PC-3 (cell line): Measurements from ENCODE around the gene ILK. TPM values are rescaled to one million over a fixed set of nuclear protein-coding genes. Genes with fewer than 3 reads are reported as not detected.

Experiments
- ATAC-seq: fragments of 200-7000 bp; cut with Tn5 transposase; 2 replicates; pipeline ENCODE4 v1.9.1; 2020; ENCODE audit warnings: mild to moderate bottlenecking, moderate library complexity
- BruUV-seq: library from RNA; stranded (reverse); fragments of 400-500 nt; replicated peaks from 2 replicates; lab custom pipeline; 2021; lab: Mats Ljungman, UMichigan
- CTCF ChIA-PET: fragments of 300-600 bp; sonication (Branson Sonifier 250); formaldehyde crosslinking; loops from one replicate; lab custom pipeline; 2022; ENCODE audit warnings: antibody characterized with exemption; lab: Charles Lee
- POLR2A ChIA-PET: fragments of 300-600 bp; sonication (Branson Sonifier 250); formaldehyde crosslinking; loops from one replicate; lab custom pipeline; 2022; ENCODE audit warnings: antibody characterized with exemption; ENCODE audit not compliant: unreplicated experiment; lab: Charles Lee
- DNase-seq: peaks from one replicate; pipeline ENCODE4 v3.0.0-alpha.2; 2015
- H2AFZ ChIP-seq: fragments of 300-600 bp; sonication (generic); 2 replicates; pipeline ENCODE4 v1.6.0; 2016; ENCODE audit warnings: antibody characterized with exemption, low read length
- H3F3A ChIP-seq: fragments of 300-600 bp; sonication (generic); one replicate; pipeline ENCODE4 v1.6.0; 2017; ENCODE audit warnings: antibody characterized with exemption, low read length, control low read depth, mild to moderate bottlenecking; ENCODE audit not compliant: unreplicated experiment
- H3K27ac ChIP-seq: fragments of 300-600 bp; sonication (generic); 2 replicates; pipeline ENCODE4 v1.5.1; 2016; ENCODE audit warnings: mild to moderate bottlenecking, low read length
- H3K27me3 ChIP-seq: fragments of 300-600 bp; sonication (generic); 2 replicates; pipeline ENCODE4 v1.6.1; 2016; ENCODE audit warnings: low read length, mixed read lengths
- H3K36me3 ChIP-seq: fragments of 300-600 bp; sonication (generic); 2 replicates; pipeline ENCODE4 v1.6.1; 2016; ENCODE audit warnings: low read depth, mixed run types, low read length, mixed read lengths
- H3K4me1 ChIP-seq: fragments of 300-600 bp; sonication (generic); 2 replicates; pipeline ENCODE4 v1.5.1; 2016; ENCODE audit warnings: low read length; ENCODE audit not compliant: insufficient read depth
- H3K4me2 ChIP-seq: fragments of 300-600 bp; sonication (generic); 2 replicates; pipeline ENCODE4 v1.6.0; 2016; ENCODE audit warnings: low read length
- H3K4me3 ChIP-seq: fragments of 300-600 bp; sonication (generic); 2 replicates; pipeline ENCODE4 v1.5.1; 2016; ENCODE audit warnings: mild to moderate bottlenecking, low read length, mixed read lengths
- H3K79me2 ChIP-seq: fragments of 300-600 bp; sonication (generic); 2 replicates; pipeline ENCODE4 v1.6.1; 2017; ENCODE audit warnings: low read length, mixed read lengths
- H3K9ac ChIP-seq: fragments of 300-600 bp; sonication (generic); 2 replicates; pipeline ENCODE4 v1.6.0; 2016; ENCODE audit warnings: mild to moderate bottlenecking, low read length
- H3K9me2 ChIP-seq: fragments of 300-600 bp; sonication (generic); replicated peaks from 2 replicates; pipeline ENCODE4 v1.6.1; 2016; ENCODE audit warnings: mixed run types, low read length, mixed read lengths
- H3K9me3 ChIP-seq: fragments of 300-600 bp; sonication (generic); 2 replicates; pipeline ENCODE4 v1.6.1; 2016; ENCODE audit warnings: low read length, mixed read lengths
- H4K20me1 ChIP-seq: fragments of 300-600 bp; sonication (generic); 2 replicates; pipeline ENCODE4 v1.6.1; 2016; ENCODE audit warnings: low read length, mixed read lengths
- EZH2 ChIP-seq: fragments of 300-600 bp; sonication (generic); IDR thresholded peaks from one replicate; pipeline ENCODE4 v1.6.1; 2017; ENCODE audit warnings: antibody characterized with exemption, mild to moderate bottlenecking, low read length; ENCODE audit not compliant: unreplicated experiment
- EZH2phosphoT487 ChIP-seq: fragments of 300-600 bp; sonication (generic); IDR thresholded peaks from 2 replicates; pipeline ENCODE4 v1.6.1; 2018; ENCODE audit warnings: mild to moderate bottlenecking, antibody characterized with exemption, low read length, borderline replicate concordance
- intact Hi-C: fragments of 100-400 bp; cut with micrococcal nuclease; formaldehyde crosslinking; loops from 2 replicates; pipeline ENCODE4 v1.9.0; 2023
- total RNA-seq: library from RNA; depleted of rRNA; stranded (reverse); fragments of >200 nt; gene quantifications from 2 replicates; pipeline ENCODE4 v1.2.3, GENCODE V29; 2014
- TF ChIP-seq, protein P1 (sequence below): fragments of 300-600 bp; sonication (generic); conservative IDR thresholded peaks from 2 replicates; pipeline ENCODE4 v1.5.1; 2017; ENCODE audit warnings: antibody characterized with exemption, low read depth, mild to moderate bottlenecking, low read length

Gene ILK
- total RNA-seq, 1 experiment from 2014 or later = 73.9 TPM

DNA sequence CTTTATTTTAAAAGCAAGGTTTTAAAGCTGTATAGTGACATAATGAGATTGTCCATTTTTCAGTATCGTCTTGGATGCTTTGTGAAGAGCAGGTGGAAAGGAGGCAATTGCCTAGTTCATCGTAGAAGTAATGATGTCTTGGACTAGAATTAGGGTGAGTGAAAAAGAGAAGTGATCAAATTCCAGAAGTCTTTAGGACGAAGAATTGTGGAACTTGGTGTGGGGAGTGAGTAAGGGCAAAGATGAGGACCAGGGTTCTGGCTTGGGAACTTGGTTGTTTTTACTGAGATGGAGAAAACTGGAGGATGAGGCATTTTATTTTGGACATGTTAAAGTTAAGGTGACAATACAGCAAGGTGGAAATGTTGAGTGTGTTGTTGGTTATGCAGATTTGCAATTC is 1.2 kb downstream of the ILK start:
- Histone ChIP-seq H3K36me3 (peaks cover 31% of the 10 kb centered on the region; the same call in 1 of the 2 replicates), H3K4me2 (peak overlapping the region; percentile 97), H3K79me2 (peaks cover 78% of the 10 kb centered on the region), H3F3A (peaks cover 5% of the 10 kb centered on the region), H4K20me1 (no peaks in the 10 kb centered on the region), H3K9me2 (no peaks in the 10 kb centered on the region), H3K27ac (no peak overlapping the region), H2AFZ (peak overlapping the region; percentile 85; the same call in 1 of the 2 replicates), H3K4me1 (peaks cover 38% of the 10 kb centered on the region), H3K9ac (peak overlapping the region; percentile 93), H3K4me3 (peak overlapping the region; percentile 93), H3K27me3 (no peaks in the 10 kb centered on the region), H3K9me3 (no peaks in the 10 kb centered on the region)
- intact Hi-C loops = loop anchor here (2.0 to 10.0 kb wide), 4 partner anchors 72 to 230 kb away; partner anchors contain the start of genes ARFIP2 and TIMM10B
- ATAC-seq = no peak
- ChIA-PET CTCF (interaction anchor here (1.0 kb wide), 1 partner anchor 78 kb away, joined by 4 read pairs; the partner anchor contains the start of gene MRPL17), POLR2A (no interaction called here)
- TF ChIP-seq EZH2 (no peak), EZH2phosphoT487 (no peak)
- TF ChIP-seq, protein P1, sequence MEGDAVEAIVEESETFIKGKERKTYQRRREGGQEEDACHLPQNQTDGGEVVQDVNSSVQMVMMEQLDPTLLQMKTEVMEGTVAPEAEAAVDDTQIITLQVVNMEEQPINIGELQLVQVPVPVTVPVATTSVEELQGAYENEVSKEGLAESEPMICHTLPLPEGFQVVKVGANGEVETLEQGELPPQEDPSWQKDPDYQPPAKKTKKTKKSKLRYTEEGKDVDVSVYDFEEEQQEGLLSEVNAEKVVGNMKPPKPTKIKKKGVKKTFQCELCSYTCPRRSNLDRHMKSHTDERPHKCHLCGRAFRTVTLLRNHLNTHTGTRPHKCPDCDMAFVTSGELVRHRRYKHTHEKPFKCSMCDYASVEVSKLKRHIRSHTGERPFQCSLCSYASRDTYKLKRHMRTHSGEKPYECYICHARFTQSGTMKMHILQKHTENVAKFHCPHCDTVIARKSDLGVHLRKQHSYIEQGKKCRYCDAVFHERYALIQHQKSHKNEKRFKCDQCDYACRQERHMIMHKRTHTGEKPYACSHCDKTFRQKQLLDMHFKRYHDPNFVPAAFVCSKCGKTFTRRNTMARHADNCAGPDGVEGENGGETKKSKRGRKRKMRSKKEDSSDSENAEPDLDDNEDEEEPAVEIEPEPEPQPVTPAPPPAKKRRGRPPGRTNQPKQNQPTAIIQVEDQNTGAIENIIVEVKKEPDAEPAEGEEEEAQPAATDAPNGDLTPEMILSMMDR = no peak
- no peak for DNase-seq
- BruUV-seq = no TSS peak

DNA sequence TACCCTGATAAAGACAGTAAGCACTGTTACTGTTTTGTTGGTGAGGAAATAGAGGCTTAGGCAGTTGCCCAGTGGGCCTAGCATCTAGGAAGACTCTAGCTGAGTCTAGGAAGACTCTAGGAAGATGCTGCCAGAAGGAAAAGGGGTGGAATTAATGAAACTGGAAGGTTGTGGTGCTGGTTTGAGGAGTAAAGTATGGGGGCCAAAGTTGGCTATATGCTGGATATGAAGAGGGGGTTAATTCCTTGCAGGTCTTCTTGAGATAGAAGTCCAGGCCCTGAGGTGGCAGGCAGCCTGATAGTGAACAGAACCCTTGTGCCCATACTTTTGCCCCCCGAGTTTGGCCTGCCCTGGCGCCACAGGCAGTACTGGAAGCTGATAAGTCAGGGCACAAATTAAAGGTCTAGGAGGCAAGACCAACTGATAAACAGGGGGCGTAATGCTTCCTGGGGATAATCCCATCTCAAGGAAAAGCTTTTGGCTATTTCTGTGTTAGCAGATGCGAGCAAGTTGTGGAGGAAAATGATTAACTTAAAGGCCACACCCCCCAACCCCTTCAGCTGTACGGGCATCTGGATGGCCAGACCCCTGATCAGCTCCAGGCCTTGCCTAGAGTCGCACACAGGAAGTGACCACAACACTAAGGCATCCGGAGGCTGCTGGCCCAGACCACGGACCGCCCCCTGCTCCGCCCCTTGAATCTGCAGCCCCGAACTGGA is 3.1 kb downstream of the ILK start:
- Histone ChIP-seq H3K9me2 (no peaks in the 10 kb centered on the region), H3K9ac (no peak overlapping the region), H3K79me2 (peaks cover 72% of the 10 kb centered on the region), H3K36me3 (peaks cover 27% of the 10 kb centered on the region; the same call in 1 of the 2 replicates), H3F3A (peaks cover 5% of the 10 kb centered on the region), H3K27ac (peak overlapping the region; percentile 33), H3K9me3 (no peaks in the 10 kb centered on the region), H3K4me1 (peaks cover 43% of the 10 kb centered on the region), H4K20me1 (no peaks in the 10 kb centered on the region), H3K4me2 (peak overlapping the region; percentile 44), H3K27me3 (no peaks in the 10 kb centered on the region), H2AFZ (no peak overlapping the region), H3K4me3 (no peak overlapping the region)
- BruUV-seq = no TSS peak
- ATAC-seq = peak; percentile 50
- ChIA-PET POLR2A (no interaction called here), CTCF (no interaction called here)
- TF ChIP-seq EZH2 (no peak), EZH2phosphoT487 (no peak)
- TF ChIP-seq, protein P1 = no peak
- intact Hi-C loops = loop anchor here (10.0 kb wide), 1 partner anchor 232 kb away; no protein-coding TSS in a partner anchor
- peak; percentile 78 for DNase-seq
